Stimulated activated CD8-positive, alpha-beta memory T cell treated with anti-CD3 and anti-CD28 coated beads, Interleukin-7, amount 100 ng/mL, for 1 hour (primary cell): ENCODE measurements around the gene IRS2.

ENCODE experiments used
- DNase-seq, 2 donors: peaks; one replicate each; pipeline ENCODE4 v3.0.0-alpha.2; 2020; ENCODE audit warnings: low read depth in 2 of 2

Gene IRS2

DNA sequence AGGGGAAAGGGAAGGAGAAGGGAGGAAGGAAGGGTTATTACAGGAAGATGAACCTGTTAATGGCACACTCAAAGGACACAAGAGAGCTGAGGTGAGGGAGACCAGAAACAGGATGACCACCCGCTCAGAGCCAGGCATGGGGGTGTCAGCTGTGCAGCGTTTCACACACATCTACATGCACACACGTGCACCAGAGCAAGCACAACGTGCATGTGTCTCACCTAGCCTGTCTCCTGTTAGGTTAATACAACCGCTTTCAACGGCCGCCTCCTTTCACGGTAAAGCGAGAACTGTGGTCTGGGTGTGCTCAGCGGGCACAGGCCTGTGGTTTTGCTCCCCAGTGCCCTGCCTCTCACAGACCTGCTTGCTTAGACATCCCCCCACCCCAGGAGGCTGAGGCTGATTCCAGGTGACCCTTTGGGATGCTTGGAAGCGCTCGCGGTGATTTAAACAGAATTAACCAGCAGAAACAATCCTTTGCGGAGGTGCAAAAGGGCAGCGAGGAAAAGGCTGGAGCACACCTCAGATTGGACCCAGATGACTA, 27.4 kb downstream of the IRS2 start:
- no peak for DNase-seq

DNA sequence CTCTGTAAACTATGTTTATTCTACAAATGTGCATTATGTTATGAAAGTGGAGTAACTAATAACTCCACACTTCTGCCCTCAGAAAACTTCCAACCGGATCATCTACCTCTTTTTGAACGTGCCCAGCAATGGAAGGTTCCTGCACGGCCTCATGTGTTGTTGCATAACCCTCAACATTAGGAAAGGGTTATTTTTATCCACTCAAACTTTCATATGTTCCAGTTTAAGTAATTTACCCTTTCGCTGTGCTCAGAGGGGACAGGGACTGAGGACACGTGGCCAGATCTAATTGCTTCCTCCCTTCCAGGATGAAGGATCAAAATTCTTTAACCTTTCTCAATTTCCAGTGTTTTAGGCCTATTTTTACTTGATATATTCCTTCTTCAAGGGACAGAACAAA, 29.6 kb downstream of the IRS2 start:
- DNase-seq = no peak

DNA sequence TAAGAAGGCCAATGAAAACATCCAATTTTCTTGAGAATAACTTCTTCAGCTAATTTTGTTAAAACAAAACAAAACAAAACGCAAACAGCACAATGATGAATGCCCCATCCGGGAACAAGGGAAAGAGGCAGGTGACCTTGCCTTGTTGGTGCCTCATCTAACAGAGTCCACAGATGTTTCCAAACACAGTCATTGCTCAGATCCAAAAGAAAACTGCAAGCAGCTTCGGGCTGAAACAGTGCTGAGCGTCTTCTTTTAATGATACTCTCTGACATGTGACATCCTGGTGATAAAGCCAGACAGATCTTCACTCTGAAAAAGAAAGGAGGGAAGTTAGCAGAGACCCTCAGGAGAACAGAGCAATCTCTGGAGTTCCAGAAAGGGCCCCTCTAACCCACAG, 30.4 kb downstream of the IRS2 start:
- no peak for DNase-seq

DNA sequence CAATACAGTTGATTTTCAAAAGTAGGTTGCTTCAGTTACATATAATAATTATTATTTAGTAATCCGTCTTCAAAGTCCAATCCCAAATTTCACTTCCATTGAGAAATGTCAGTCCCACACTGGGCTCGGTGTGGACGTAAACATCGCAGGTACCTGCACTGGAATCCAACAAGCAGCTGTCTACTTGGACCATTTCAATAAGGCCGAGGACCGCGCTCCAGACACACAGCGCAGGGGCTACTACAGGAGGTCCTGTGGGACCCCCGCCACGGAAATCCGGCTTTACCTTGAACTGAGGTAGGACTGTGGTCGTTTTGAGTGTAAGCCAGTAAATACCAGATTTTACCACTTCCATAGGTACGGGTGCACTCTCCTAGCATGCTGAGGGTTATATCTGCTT, 30.8 kb downstream of the IRS2 start:
- no peak for DNase-seq

DNA sequence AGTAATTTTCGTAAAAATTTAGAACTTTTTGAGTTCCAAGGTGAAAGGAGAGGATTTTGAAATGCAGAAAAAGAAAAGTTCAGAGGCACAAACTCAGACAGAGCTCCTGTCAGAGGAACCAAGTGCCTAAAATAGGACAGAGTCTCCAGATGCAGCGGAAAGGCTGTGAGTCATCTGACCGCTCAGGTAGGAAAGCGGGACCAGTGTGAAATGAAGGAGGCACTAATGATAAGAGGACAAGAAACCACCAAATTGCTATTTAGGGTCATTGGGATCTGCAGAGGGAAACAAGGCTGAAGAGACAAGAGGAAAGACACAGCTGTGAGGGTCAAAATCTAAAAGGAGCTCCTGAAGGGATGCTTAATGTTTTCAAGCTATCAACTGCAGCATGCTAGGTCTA, 34.9 kb downstream of the IRS2 start:
- no peak for DNase-seq

DNA sequence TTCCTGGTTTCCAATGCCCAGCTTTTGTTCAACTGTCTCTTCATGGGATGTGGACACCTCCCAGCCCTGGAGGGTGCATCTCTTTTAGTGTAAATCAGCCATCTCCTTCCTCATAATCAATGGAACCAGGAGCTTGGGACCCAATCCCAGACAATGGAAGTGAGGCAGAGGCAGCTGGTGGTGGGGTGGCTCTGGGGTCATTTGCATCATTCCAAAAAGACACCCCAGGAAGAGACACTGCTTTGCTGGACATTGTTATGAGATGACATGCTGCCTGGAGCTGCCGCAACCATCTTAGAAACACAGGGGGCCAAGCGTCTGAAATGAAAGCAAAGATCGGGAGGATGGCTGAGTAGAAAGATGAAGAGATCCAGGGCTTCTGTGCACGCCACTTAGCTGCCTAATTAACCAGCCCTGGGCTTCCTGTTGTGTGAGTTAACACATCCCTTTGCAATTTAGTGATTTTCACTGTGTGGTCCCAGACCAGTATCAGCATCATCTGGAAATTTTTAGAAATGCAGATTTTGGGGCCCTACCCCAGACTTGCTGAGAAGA, 36.1 kb downstream of the IRS2 start:
- DNase-seq = no peak

DNA sequence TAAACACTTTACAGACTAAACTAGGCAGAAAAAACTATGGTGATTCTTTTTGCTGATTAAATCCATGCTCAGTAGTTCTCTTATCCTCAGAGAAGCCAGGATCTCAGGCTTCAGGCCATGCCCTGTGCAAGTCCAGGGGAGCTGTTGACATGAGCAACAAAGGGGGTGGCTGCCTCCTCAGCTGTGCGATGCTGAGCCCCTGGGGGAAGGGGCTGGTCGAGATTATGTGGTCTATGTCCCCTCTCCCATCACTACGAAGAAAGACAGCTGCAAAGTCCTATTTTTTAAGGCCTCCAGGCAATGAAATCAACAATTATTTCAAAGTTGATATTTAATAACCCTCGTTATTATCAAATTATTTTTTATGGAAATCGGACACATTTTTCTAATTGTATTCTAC, 37.0 kb downstream of the IRS2 start:
- no peak for DNase-seq

DNA sequence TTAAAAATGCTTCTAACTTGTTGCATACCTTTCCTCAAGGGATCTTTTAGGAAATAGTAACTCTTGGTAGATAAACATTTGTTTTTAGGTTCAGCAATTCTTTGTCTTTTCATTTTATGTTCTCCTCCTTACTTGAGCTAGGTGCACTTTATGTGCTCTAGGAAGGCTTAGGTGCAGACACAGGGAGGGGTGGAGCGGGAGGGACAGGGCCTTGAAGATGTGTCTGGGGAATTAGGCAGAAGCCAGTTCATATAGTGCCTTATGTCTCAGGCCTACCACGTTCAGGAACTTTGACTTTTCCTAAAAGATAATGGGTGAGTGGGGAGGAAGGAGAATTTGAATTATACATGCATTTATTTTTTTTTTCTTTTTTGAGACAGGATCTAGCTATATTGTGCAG, 37.7 kb downstream of the IRS2 start:
- no peak for DNase-seq

DNA sequence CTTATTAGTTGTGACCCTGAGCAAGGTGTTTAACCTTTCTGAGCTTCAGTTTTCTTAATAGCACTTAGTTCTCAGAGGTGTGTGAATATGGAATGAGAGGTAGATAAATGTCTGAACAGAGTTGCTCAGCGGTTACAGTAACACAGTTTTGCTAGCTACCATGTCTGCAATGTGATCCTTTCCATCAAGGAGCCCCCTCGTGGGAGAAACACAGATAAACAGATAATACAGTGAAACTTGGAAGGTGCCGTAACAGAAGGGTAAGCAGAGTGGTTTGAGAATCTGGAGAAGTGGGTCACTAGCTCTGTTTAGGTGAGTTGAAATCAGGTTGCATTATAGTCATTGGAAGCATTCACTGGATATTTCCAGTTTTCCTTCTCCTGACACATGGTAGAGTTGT, 38.9 kb downstream of the IRS2 start:
- DNase-seq = no peak

DNA sequence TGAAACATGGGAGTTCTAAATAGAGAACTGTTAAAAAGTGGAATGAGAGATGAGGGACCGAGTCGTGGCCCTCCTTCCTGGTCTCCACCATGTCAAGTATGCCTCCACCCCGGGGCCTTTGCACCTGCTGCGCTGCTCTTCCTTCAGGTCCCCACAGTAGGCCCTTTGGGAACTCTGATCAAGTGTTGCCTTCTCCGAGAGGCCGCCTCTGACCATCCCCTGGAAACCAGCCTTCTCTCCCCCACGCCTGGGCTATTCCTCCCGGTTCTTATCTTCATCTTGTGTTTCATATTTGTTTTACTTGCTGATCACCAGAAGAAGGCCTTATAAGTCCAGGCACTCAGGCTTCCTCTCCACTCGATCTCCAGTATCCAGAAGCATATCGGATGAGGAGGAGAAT, 40.0 kb downstream of the IRS2 start:
- no peak for DNase-seq

DNA sequence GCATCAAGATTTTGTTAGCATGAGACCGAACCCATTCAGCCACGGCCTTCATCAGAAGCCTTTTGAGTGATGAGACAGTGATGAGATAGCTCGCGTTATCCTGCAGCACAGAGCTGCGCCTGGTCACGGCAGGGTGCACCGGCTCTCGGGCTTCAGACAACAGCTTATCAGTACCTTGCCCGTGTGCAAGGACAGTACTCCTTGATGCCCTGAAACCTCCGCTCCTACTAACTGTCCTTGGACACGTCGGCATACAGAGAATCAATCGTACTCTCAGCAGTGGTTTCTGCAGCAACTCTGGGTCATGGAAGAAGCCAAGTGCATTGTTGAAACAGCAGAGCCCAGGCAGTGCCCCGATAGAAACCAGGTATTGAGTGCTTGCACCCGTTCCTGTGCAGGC, 40.7 kb downstream of the IRS2 start:
- no peak for DNase-seq

DNA sequence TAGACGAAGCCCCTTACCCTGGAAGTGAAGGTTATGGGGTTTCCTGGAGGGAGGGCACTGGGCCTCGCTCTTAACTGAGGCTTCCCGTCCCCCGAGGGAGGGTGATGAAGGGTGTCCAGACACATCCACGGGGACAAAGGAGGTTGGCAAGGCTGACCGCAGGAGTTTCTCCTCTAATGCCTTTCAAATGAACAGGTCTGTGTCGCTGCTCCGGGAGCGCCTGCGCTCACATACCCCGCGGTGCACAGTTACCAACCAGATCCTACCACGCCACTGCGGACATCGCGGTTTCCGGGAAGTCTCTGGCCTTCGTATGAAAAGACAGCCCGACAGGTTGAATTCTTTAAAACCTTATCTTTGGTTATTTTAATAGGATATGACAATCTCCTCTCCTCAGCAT, 41.3 kb downstream of the IRS2 start:
- DNase-seq = no peak

DNA sequence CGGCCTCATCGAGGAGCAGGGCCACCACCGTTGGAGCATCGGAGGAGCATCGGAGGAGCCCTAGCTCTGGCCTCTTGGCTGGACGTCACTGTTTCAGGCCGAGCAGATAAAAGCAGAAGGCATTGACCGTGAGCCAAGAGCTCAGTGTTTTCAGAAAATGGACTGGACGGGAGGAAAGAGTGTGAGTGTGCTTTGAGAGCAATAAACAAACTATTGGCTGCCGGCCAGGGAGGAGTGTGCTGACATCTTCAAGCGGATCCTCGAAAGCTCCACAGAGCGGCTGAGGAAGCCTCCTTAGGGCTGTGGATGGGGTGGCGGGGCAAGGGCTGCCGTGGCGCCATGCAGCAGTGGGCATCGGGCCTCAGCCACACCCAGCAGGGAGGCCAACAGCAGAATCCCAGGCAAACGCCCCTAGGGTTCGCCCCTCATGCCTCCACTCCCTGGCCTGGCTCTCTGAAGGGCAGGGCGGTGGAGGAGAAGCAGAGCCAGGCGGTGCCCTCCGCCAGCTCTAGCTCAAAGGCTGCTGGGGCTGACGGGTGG, 41.8 kb downstream of the IRS2 start:
- DNase-seq = no peak

DNA sequence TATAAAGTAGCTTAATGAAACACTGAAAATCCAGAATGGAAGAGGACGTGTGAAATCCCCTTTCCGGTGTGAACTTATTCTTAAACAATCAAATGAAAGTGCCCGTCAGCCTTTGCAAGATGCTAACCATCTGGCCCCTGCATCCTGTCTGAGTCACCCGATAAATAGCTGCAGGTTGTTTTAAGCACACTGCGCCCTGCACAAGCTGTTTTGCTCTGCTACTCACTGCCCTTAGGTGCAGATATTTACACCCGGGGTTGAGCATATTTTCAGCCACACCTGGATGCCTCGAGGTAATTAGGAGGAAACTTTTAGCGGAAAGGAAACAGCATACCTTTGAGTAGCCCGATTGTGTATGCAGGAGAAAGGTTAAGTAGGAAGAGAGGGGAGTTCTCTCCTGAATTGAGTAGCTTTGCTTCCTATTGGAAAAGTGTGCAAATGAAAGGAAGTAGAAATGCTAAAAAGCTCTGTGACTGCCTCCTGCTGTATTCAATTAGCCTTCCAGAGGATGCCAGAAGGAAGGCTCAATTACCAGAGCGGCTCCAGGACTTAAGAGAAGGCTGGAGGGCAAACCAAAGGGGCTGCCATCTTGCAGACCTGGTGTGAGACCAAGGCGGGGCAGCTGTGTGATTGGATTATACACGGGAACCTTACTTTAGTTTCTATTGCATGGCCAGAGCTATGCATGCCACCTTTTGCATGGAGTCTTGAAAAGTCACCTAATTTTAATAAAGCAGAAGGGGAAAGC, 42.5 kb downstream of the IRS2 start:
- no peak for DNase-seq

DNA sequence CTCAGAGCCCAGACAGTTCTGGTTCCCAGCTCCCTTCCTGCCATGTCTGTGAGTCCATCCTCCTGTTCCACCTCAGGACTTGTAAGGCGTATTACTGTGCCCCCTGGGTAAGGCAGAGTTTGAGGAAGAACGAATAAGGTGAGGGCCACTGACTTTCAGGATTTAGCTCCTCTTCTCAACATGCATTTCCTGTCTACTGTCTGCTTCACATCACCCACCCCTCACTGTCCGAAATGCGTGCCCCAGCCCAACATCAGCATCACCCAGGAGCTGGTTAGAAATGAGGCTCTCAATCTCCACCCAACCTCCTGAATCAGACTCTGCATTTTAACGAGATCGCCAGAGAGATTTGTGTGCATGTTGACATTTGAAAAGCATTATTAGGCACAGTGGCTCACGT, 44.4 kb downstream of the IRS2 start:
- DNase-seq = no peak

DNA sequence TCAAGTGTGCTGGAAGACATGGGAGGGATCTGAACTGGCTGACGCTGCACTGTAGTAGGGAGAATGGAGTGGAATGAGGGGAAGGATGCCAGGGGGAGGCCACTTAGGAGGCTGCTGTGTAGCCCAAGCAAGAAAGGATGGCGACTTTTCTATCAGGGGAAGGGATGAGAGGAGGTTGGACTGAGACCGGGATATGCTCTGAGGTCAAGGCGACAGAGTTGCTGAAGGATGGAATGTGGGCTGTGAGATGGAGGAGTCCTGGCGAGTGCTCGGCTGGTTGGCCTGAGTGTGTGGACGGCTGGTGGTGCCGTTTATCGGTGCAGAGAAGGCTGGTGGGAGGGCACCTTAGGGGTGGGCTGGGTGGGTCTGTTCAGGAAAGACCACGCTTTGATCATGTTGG, 45.7 kb downstream of the IRS2 start:
- DNase-seq = no peak

DNA sequence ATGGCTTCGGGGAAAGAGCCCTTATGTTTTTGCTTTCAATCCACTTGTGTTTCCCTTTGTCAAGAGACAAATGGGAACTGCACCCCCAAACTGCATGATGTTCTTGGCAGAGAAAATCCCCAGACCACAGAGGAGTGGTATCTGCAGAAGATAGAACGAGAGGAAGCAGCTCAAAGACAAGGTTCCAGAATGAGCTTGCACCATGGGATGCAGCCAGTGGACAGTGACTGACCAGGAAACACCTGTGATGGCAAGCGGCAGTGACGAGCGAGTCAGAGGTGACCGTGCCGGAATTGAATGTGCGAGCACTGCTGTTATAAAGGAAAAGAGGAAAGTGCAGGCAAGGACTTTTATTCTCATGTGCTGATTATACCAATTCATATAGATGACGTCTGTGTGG, 46.3 kb downstream of the IRS2 start:
- DNase-seq = no peak

DNA sequence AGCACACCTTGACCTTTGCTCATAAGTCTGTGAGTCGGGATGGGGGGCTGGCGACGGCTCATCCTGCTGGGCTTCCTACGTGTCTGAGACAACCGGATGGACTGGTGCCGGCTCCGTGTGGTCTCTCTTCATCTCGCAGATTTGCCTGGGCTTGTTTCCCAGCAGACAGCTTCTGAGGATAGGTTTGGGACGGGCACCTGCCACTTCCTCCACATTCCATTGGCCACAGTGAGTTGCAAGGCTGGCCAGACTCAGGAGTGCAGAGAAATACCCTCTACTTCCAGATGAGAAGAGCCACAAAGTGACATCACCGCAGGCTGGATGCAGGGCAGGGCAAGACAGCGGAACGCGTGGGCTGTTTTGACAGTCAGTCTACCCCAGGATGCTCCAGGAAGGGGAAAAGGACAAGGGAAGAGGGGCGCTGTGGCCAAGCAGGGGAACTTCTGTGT, 48.1 kb downstream of the IRS2 start:
- no peak for DNase-seq

DNA sequence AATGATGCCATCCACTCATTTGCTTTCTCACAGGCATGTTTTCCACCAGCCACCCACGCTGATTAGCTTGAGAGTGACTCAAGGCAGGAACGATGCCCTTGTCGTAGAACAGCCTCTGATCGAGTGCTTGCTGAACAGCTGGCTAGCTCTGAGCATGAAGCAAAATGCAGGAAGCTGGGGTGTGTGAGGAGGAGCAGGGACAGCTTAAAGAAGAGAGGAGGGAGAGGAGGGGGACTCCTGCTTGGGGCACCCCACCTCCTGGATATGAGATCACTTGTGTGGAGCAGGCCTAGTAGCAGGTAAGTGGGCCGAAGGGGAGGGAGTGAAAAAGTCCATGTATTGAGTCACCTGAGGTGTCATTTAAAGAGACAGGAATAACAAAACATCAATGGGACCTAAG, 48.8 kb downstream of the IRS2 start:
- DNase-seq = no peak

DNA sequence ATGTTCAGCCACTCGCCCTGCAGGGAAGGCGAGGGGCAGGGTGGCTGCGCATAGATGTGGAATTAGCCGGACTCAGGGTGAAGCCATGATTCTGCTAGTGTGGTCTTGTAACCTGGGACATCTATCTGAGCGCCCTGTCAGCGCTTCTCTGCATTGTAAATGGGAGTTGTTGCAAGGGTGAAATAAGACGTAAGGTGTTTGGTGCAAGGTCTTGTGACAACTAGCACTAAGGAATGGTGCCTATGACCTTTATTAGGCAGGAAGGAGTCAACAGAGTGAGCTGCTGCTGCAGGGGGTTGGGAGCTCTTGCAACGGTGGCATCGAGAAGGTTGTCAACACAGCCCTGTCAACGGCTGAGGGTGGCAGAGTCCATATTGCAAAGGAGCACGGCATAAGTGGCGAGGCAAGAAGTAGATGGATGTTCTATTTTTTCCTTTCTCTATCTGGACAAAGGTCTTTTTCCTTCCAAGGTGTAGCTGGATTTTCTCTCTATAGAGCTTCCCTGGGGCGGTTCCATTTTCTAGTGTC, 49.3 kb downstream of the IRS2 start:
- DNase-seq = no peak

DNA sequence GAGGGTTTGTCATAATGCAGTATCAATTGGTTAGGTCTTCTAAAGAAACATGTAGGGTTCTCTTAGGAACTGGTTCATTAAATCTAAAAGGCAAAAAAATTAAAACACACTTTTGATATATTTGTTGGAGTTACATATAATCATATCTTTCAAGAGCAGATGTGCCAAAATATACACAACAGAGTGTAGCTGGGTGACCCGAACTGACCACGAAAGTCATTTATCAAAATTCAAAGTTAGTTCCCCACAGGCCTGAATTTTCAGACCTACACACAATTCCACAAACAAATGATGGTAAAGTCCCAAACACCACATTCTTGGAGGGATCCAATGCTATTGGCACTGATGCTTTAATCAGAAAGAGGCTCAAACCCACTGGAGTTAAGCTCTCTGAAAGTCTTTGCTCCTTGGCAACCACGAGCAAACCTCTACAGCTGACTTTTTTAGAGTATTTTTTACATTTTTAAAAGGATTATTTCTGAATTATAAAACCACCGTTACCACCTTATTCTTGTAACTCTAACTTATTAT, 50.9 kb downstream of the IRS2 start:
- DNase-seq = no peak

DNA sequence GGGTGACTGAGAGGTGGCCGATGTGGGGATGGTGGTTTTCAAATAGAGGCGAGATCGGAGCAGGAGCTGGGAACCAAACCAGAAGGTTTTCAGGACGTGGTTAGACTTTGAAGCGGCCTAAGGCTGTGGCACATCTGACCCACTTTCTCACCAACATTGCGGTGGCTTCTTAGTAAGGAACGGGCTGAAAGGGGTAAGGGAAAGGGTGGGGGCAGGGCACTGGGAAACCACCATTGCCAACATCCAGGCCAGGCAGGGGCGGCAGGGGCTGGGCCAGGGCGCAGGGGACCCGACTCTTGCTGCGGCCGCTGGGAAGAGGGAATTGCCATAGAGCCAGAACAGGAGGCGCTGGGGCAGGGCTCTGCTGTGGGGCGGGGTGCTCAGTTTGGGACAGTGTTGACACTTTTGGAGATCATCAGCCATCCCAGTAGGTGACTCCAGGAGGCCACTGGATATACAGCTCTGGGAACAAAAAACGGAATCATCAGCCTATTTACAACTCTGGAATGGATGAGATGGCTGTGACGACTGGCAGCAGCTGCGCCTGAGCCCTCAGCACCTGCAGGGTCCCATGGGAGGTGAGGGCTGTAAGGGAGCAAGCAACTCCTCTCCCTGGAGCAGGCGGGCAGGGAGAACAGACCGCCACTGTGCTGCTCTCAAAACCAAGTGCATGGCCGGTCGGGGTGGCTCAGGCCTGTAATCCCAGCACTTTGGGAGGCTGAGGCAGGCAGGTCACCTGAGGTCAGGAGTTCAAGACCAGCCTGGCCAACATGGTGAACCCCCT, 52.2 kb downstream of the IRS2 start:
- DNase-seq = no peak
